ENCODE results near the gene SLCO4A1.

GRCh38 chr20:62707276-62707920 lies 65.1 kb downstream of the SLCO4A1 start:
- no peak for TF ChIP-seq CTCF (IDR thresholded peaks at IDR 0.05)
- no peak for TF ChIP-seq EZH2 (IDR thresholded peaks at IDR 0.05; ENCODE audit: borderline replicate concordance, insufficient read depth, low read depth, low read length, poor library complexity, severe bottlenecking)

All from B cell (primary cell).